Epithelial cell of esophagus (primary cell): Measurements from ENCODE around the gene EPN3.

Experiments
- DNase-seq: peaks from one replicate; pipeline ENCODE4 v3.0.0; 2010; ENCODE audit warnings: low read depth
- H3K4me3 ChIP-seq: 2 replicates; pipeline ENCODE4 v1.5.1; 2011; ENCODE audit warnings: mild to moderate bottlenecking, low read length, control low read depth
- CTCF ChIP-seq: IDR thresholded peaks from 2 replicates; pipeline ENCODE4 v1.5.1; 2011; ENCODE audit warnings: low read depth, mild to moderate bottlenecking, low read length, control low read depth, inconsistent platforms; ENCODE audit not compliant: insufficient read depth; ENCODE audit errors: missing control alignments

EPN3 gene

GRCh38 chr17:50523208-50523607 is 9.3 kb upstream of the EPN3 start:
- DNase-seq, result peak; percentile 89
- TF ChIP-seq CTCF, result no peak
- no peak overlapping the region for H3K4me3 ChIP-seq

GRCh38 chr17:50524838-50525237 is 7.7 kb upstream of the EPN3 start:
- no peak for TF ChIP-seq CTCF

GRCh38 chr17:50527155-50527762 is 5.3 kb upstream of the EPN3 start:
- DNase-seq, result no peak
- H3K4me3 ChIP-seq, result no peak overlapping the region
- TF ChIP-seq CTCF, result no peak

More at GRCh38 chr17:50524838-50525237, 7.7 kb upstream of the EPN3 start:
- DNase-seq, result no peak
- H3K4me3 ChIP-seq, result no peak overlapping the region

GRCh38 chr17:50527949-50528474 is 4.5 kb upstream of the EPN3 start:
- TF ChIP-seq CTCF, result no peak
- no peak overlapping the region for H3K4me3 ChIP-seq
- DNase-seq, result no peak

- no peak for DNase-seq
- H3K4me3 ChIP-seq, result no peak overlapping the region
- TF ChIP-seq CTCF, result no peak
Measured at GRCh38 chr17:50529849-50530248, 2.7 kb upstream of the EPN3 start.

GRCh38 chr17:50531428-50532025 is 1.0 kb upstream of the EPN3 start:
- TF ChIP-seq CTCF, result no peak
- no peak overlapping the region for H3K4me3 ChIP-seq
- no peak for DNase-seq

GRCh38 chr17:50533185-50533584 is 650 bp downstream of the EPN3 start:
- no peak for DNase-seq
- peak overlapping the region; percentile 77 for H3K4me3 ChIP-seq
- no peak for TF ChIP-seq CTCF
